ENCODE data around the gene CDC42BPB.

DNA sequence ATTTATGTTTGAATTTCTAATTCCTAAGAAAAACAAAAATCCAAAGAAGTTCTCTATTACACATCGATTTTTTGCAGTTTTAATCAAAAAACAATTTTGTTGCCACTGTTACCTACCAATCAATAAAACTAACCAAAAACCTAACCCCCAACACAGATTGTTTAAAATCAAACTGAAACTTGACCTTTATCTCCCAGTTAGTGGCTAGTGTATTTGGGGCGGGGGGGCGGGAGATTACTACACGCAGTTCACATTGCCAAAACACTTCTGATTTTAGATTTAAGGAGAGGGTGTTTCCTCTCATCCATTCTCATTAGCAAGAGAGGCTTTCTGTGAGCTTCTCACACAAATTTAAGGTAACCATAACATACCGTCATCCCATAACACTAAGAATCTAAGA, 6.4 kb downstream of the CDC42BPB start:
- no peak for TF ChIP-seq POLR2A (IDR thresholded peaks at IDR 0.05)
- TF ChIP-seq, protein P1, sequence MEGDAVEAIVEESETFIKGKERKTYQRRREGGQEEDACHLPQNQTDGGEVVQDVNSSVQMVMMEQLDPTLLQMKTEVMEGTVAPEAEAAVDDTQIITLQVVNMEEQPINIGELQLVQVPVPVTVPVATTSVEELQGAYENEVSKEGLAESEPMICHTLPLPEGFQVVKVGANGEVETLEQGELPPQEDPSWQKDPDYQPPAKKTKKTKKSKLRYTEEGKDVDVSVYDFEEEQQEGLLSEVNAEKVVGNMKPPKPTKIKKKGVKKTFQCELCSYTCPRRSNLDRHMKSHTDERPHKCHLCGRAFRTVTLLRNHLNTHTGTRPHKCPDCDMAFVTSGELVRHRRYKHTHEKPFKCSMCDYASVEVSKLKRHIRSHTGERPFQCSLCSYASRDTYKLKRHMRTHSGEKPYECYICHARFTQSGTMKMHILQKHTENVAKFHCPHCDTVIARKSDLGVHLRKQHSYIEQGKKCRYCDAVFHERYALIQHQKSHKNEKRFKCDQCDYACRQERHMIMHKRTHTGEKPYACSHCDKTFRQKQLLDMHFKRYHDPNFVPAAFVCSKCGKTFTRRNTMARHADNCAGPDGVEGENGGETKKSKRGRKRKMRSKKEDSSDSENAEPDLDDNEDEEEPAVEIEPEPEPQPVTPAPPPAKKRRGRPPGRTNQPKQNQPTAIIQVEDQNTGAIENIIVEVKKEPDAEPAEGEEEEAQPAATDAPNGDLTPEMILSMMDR (IDR thresholded peaks at IDR 0.05 in 4 of 5, conservative IDR thresholded peaks at IDR 0.05 in 1 of 5) = no peak

Measured in gastrocnemius medialis (tissue), 4 donors.